GM19328 (cell line): Measurements from ENCODE around the gene ARL5A.
"Not testable (repeated sequence)": the region's sequence is repeated elsewhere in the genome, so short reads cannot be mapped to it uniquely, and the experiment has no call there.

Experiments used
- ATAC-seq: cut with Tn5 transposase; IDR thresholded peaks from one replicate; pipeline ENCODE4 v1.9.1; 2021; ENCODE audit warnings: mild to moderate bottlenecking, moderate library complexity; ENCODE audit not compliant: unreplicated experiment

ARL5A gene

GRCh38 chr2:151796774-151797173, 31.4 kb downstream of the ARL5A start:
- ATAC-seq, result no peak

GRCh38 chr2:151795646-151796240, 32.5 kb downstream of the ARL5A start:
- ATAC-seq, result no peak

GRCh38 chr2:151794422-151794821, 33.8 kb downstream of the ARL5A start:
- not testable (repeated sequence) for ATAC-seq

GRCh38 chr2:151793123-151793522, 35.1 kb downstream of the ARL5A start:
- no peak for ATAC-seq

GRCh38 chr2:151792589-151792988, 35.6 kb downstream of the ARL5A start:
- no peak for ATAC-seq

GRCh38 chr2:151791545-151791944, 36.7 kb downstream of the ARL5A start:
- ATAC-seq, result no peak

- ATAC-seq, result no peak
Measured at GRCh38 chr2:151790689-151791088, 37.5 kb downstream of the ARL5A start.

- no peak for ATAC-seq
Measured at GRCh38 chr2:151789055-151789834, 39.0 kb downstream of the ARL5A start.

GRCh38 chr2:151786483-151786882, 41.7 kb downstream of the ARL5A start:
- ATAC-seq, result no peak

GRCh38 chr2:151786077-151786476, 42.1 kb downstream of the ARL5A start:
- no peak for ATAC-seq

- ATAC-seq, result no peak
Measured at GRCh38 chr2:151783133-151783520, 45.1 kb downstream of the ARL5A start.

- ATAC-seq, result no peak
Measured at GRCh38 chr2:151782378-151783132, 45.7 kb downstream of the ARL5A start.

GRCh38 chr2:151781642-151782041, 46.6 kb downstream of the ARL5A start:
- no peak for ATAC-seq

- no peak for ATAC-seq
Measured at GRCh38 chr2:151780938-151781337, 47.3 kb downstream of the ARL5A start.

GRCh38 chr2:151777935-151778334, 50.3 kb downstream of the ARL5A start:
- no peak for ATAC-seq

GRCh38 chr2:151777487-151777886, 50.7 kb downstream of the ARL5A start:
- no peak for ATAC-seq

- no peak for ATAC-seq
Measured at GRCh38 chr2:151776367-151776766, 51.9 kb downstream of the ARL5A start.

GRCh38 chr2:151775057-151775740, 53.0 kb downstream of the ARL5A start:
- ATAC-seq, result no peak

GRCh38 chr2:151774506-151774905, 53.7 kb downstream of the ARL5A start:
- ATAC-seq, result no peak

GRCh38 chr2:151771599-151772358, 56.4 kb downstream of the ARL5A start:
- ATAC-seq, result peak; percentile 96

- ATAC-seq, result peak; percentile 30
Measured at GRCh38 chr2:151770995-151771394, 57.2 kb downstream of the ARL5A start.
